GM12892 (cell line): Measurements from ENCODE around the gene ATP1B2.
A peak's percentile ranks its signal among the peaks of the same experiment; 100 is the strongest.

ENCODE experiments used
- POLR2A ChIP-seq: IDR thresholded peaks from 2 replicates; pipeline ENCODE4 v1.6.1; 2011; ENCODE audit warnings: low read depth, low read length, control low read depth
- POLR2AphosphoS5 ChIP-seq: IDR thresholded peaks from 2 replicates; pipeline ENCODE4 v1.6.1; 2011; ENCODE audit warnings: low read depth, low read length, control low read depth
- TAF1 ChIP-seq: IDR thresholded peaks from 2 replicates; pipeline ENCODE4 v1.6.1; 2011; ENCODE audit warnings: low read depth, mild to moderate bottlenecking, control low read depth, low read length, borderline replicate concordance

DNA sequence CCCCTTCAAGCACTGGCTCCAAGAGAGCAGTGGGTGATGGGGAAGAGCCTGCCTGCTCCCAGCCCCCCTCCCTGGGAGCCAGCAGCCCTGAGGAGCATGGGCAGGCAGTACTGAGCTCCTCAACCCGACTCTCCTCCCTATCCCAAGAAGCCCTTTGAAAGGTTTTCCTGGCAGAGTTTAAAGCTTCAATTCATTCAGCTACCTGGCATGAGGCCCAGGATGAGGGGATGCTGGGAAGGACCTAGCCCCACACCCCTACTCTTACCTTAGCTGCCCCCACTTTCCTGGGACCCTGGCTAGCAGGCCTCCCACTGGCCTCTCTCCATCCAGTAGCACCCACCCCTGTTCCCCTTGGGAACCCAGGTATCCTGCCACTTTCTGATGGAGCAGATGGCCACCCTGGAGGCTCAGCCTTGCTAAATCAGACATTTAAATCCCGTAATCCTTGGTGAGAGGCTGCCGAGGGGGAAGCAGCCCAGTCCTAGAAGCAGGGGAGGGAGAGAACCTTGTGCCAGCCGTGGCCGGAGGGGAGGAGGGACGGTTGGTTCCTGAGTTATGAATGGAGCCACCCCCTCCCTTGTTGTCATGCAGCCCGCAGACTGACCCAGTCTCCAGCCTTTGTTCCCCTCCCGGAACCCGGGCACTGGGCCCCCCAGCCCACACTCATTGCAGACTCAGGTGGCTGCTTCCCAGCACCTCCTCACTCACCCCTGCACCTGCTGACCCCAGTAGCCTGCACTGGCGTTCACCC, 17.1 kb downstream of the ATP1B2 start:
- TF ChIP-seq TAF1 (no peak), POLR2AphosphoS5 (no peak; the same call in 1 of the 2 replicates), POLR2A (0 out of 2 replicates have a peak, but pooled peaks have one; percentile 15)
